SK-N-SH treated with all-trans-retinoic acid at 6 μM for 48 hours (cell line): ENCODE data around the gene SERPINB5.

Source experiments
- ARNTL ChIP-seq: fragments of 450-650 bp; formaldehyde crosslinking; IDR thresholded peaks from 2 replicates; pipeline ENCODE4 v1.5.0; 2020; ENCODE audit warnings: low read depth, mild to moderate bottlenecking, moderate library complexity, borderline replicate concordance
- CREB5 ChIP-seq: fragments of 250-450 bp; sonication (Bioruptor Pico); IDR thresholded peaks from 2 replicates; pipeline ENCODE4 v1.5.1; 2020; ENCODE audit warnings: low read depth, mild to moderate bottlenecking, moderate library complexity
- ESRRG ChIP-seq: fragments of 250-450 bp; sonication (Bioruptor Pico); IDR thresholded peaks from 2 replicates; pipeline ENCODE4 v1.6.1; 2021; ENCODE audit warnings: mild to moderate bottlenecking
- GLIS3 ChIP-seq: fragments of 250-450 bp; sonication (Bioruptor Pico); IDR thresholded peaks from 2 replicates; pipeline ENCODE4 v1.5.0; 2020; ENCODE audit warnings: mild to moderate bottlenecking, moderate library complexity
- ISL1 ChIP-seq: fragments of 250-450 bp; sonication (Bioruptor Pico); IDR thresholded peaks from 2 replicates; pipeline ENCODE4 v2.1.2; 2022; ENCODE audit warnings: mild to moderate bottlenecking, moderate library complexity
- OSR1 ChIP-seq: fragments of 250-450 bp; sonication (Bioruptor Pico); IDR thresholded peaks from 2 replicates; pipeline ENCODE4 v1.8.0; 2022; ENCODE audit warnings: moderate library complexity, mild to moderate bottlenecking, inconsistent platforms
- PATZ1 ChIP-seq: fragments of 250-450 bp; sonication (Bioruptor Pico); IDR thresholded peaks from 2 replicates; pipeline ENCODE4 v1.8.0; 2020; ENCODE audit warnings: mild to moderate bottlenecking, moderate library complexity, borderline replicate concordance
- PPARA ChIP-seq: fragments of 250-450 bp; sonication (Bioruptor Pico); IDR thresholded peaks from 2 replicates; pipeline ENCODE4 v1.5.0; 2020; ENCODE audit warnings: mild to moderate bottlenecking, borderline replicate concordance
- RARB ChIP-seq: fragments of 250-450 bp; sonication (Bioruptor Pico); IDR thresholded peaks from 2 replicates; pipeline ENCODE4 v1.8.0; 2021; ENCODE audit warnings: mild to moderate bottlenecking, moderate library complexity
- ZC3H10 ChIP-seq: fragments of 250-450 bp; sonication (Bioruptor Pico); IDR thresholded peaks from 2 replicates; pipeline ENCODE4 v1.5.1; 2021; ENCODE audit warnings: mild to moderate bottlenecking, moderate library complexity
- ZFP30 ChIP-seq: fragments of 450-650 bp; formaldehyde crosslinking; IDR thresholded peaks from 2 replicates; pipeline ENCODE4 v1.5.0; 2022; ENCODE audit warnings: mild to moderate bottlenecking, moderate library complexity
- ZNF8 ChIP-seq: fragments of 450-650 bp; formaldehyde crosslinking; IDR thresholded peaks from 2 replicates; pipeline ENCODE4 v1.5.0; 2020; ENCODE audit warnings: mild to moderate bottlenecking, moderate library complexity

- TF ChIP-seq PPARA (CRISPR knock-in tag) (no peak), ESRRG (CRISPR knock-in tag) (no peak), ZC3H10 (CRISPR knock-in tag) (no peak), OSR1 (CRISPR knock-in tag) (no peak), CREB5 (CRISPR knock-in tag) (no peak), PATZ1 (no peak), GLIS3 (CRISPR knock-in tag) (no peak), ZFP30 (CRISPR knock-in tag) (no peak), ISL1 (CRISPR knock-in tag) (no peak), ZNF8 (CRISPR knock-in tag) (no peak), ARNTL (CRISPR knock-in tag) (no peak), RARB (CRISPR knock-in tag) (no peak)
Measured at GRCh38 chr18:63470751-63471150, 6.0 kb upstream of the SERPINB5 start.
